ENCODE data around the gene KCNJ3.
"Not testable (repeated sequence)": the region's sequence is repeated elsewhere in the genome, so short reads cannot be mapped to it uniquely, and the experiment has no call there.

KCNJ3 gene

DNA sequence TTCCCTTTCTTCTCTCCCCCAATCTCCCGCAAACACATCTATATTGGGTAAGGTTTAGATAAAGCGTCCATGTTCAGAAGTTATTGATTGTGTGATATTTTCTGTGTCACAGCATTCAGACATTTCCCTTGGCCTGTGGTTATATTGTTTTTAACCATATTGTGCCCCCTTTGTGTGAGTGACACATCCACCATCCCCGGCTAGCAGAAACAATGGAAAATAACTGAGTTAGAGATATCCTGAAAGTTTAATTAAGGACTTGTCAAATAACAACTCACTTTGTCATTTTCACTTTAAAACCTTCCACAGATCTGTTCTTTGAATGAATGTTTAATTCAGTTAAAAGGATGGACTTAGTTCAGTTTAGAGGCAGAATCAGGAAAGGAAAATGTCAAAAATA, 151.0 kb downstream of the KCNJ3 start:
- no peak for DNase-seq

DNA sequence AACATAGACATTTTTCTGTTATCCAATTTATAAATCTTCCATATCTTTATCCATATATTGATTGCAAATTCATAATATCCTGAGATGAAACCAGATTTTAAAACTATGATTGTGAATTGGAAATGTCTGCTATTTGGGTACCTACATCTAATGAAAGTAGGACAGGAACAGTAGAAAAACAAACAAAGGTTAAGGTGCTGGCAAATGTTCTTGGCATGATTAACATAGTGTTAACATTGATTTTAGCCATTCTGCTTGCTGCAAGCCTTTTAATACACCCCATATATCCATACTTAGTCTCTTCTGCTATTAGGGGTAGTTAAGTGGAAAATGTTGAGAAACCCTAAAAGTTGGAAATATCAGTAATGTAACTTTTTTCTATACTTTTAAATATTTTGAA, 152.0 kb downstream of the KCNJ3 start:
- DNase-seq: no peak

DNA sequence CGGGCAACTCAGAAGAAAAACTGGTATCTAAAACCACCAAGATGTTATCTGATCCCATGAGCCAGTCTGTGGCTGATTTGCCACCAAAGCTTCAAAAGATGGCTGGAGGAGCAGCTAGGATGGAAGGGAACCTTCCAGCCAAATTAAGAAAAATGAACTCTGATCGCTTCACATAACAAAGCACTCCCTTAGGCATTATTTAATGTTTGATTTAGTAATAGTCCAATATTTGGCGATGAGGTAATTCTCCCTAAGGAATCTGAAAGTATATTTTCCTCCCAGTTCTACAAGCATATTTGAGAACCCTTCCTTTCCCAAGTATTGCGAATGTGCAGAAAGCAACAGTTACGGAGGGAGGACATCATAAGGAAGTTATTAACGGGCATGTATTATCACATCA, 156.6 kb downstream of the KCNJ3 start:
- DNase-seq: no peak

DNA sequence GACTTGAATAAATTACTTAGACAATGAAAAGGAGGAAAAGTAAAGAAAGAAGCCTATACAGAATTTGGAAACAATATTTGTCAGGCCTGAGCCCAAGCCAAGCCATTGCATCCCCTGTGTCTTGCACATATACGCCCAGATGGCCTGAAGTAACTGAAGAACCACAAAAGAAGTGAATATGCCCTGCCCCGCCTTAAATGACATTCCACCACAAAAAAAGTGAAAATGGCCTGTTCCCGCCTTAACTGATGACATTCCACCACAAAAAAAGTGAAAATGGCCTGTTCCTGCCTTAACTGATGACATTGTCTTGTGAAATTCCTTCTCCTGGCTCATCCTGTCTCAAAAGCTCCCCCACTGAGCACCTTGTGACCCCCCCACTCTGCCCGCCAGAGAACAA, 168.7 kb downstream of the KCNJ3 start:
- not testable (repeated sequence) for DNase-seq

DNA sequence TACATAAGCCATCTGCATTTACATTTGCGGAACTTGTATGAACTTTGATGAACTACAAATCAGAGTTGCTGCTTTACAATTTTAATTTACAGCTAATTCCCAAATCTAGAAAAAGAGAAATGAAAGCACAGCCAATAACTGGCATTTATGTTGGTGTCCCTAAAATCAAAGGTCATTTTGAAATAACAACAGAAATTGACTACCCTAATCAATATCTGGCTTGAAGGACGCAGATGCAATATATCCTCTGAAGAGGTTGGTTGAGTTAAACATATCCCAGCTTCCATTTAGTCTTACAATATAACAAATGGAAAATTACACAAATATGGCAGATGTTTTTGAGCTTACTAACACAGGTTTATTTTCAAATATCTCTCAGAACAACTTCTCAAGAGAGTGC, 177.5 kb downstream of the KCNJ3 start:
- no peak for DNase-seq

DNA sequence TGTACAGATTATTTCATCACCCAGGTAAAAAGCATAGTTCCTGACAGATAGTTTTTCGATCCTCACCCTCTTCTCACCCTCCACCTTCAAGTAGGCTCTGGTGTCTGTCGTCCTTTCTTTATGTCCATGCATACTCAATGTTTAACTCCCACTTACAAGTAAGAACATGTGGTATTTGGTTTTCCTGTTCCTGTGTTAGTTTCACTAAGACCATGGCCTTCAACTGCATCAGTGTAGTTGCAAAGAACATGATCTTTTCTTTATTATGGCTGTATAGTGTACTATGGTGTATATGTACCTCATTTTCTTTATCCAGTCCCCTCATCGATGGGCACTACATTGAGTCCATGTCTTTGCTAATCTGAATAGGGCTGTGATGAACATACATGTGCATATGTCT, 184.2 kb downstream of the KCNJ3 start:
- no peak for DNase-seq

DNA sequence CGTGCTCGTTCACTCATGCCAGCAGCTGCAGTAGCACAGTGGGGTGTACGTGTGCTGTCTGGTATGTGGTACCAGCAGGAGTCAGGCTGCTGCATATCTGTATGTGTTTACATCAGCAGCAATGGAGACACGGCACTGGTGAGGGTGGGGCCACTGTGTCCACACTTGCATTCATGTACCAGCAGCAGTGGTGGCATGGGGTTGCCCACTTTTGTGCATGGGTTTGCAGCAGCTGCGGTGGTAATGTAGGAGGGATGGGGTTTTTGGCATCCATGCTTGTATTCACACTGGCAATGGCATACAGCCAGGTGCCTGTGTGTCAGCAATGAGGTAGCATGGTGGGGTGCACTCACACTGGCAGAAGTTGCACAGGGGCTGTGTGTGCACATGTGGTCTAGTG, 187.8 kb downstream of the KCNJ3 start:
- DNase-seq: no peak

DNA sequence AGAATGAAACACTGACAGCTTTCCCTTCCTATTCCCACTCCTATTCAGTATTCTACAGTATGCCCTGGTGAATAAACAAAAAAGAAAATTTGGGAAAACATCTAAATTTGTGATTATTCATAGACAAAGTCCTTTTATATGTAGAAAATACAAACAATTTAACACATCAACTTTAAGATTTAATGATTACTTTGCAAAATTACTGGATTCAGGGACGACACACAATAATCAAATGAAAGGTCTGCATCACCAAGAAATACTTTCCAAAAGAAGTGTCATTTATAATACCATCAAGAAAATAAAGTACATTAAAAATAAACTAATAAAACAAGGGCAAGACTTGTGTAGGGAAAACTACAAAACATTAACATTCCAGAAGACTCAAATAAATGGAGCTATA, 199.8 kb downstream of the KCNJ3 start:
- no peak for DNase-seq

DNA sequence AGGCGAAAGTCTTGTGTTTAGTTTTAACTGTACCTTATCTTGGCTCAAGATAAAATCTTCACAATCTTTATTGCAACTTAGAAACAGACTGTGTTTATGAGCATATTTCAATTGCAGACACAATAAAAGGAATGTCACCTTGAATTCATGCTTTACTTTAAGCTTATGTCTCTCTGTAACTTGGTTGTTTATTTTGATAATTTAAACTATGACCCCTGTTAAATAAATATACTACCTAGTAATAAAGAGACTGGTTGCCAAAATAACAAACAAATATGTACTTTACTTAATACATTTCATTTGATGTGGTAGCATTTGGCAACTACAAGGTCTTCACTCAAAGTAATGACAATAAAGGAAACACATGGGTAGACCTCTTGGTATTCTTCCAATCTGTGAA, 202.6 kb downstream of the KCNJ3 start:
- DNase-seq: no peak

All from NCI-H2029 treated with DMSO at 0.1 percent for 48 hours (cell line).